GM21360 (cell line): ENCODE results near the gene SLC10A7.

Source experiments
- ATAC-seq: cut with Tn5 transposase; IDR thresholded peaks from one replicate; pipeline ENCODE4 v1.9.1; 2021; ENCODE audit warnings: mild to moderate bottlenecking, moderate library complexity; ENCODE audit not compliant: unreplicated experiment

The SLC10A7 gene

GRCh38 chr4:146521541-146522097, at the start of gene SLC10A7:
Gene SLC10A7, minus strand, starts transcription at chr4:146521940. Its CDS starts 223 bp downstream, at chr4:146521717.
- ATAC-seq: peak; percentile 83

- no peak for ATAC-seq
These were observed 45.7 kb upstream of the SLC10A7 start for GRCh38 chr4:146567396-146567795.

GRCh38 chr4:146564492-146564891, 42.8 kb upstream of the SLC10A7 start:
- no peak for ATAC-seq

GRCh38 chr4:146550161-146550560, 28.4 kb upstream of the SLC10A7 start:
- ATAC-seq: no peak

GRCh38 chr4:146548443-146548842, 26.7 kb upstream of the SLC10A7 start:
- ATAC-seq: no peak

- ATAC-seq: no peak
These were observed 23.4 kb upstream of the SLC10A7 start for GRCh38 chr4:146545102-146545501.

- no peak for ATAC-seq
These were observed 12.4 kb upstream of the SLC10A7 start for GRCh38 chr4:146534178-146534577.

- ATAC-seq: no peak
These were observed 4.0 kb upstream of the SLC10A7 start for GRCh38 chr4:146525754-146526153.

- no peak for ATAC-seq
These were observed 2.9 kb upstream of the SLC10A7 start for GRCh38 chr4:146524663-146525062.

GRCh38 chr4:146522869-146523205, 1.1 kb upstream of the SLC10A7 start:
- peak; percentile 13 for ATAC-seq

- ATAC-seq: peak; percentile 65
These were observed 543 bp upstream of the SLC10A7 start for GRCh38 chr4:146522098-146522868.

- ATAC-seq: peak; percentile 37
These were observed 722 bp downstream of the SLC10A7 start for GRCh38 chr4:146520896-146521540.

- no peak for ATAC-seq
These were observed 6.9 kb downstream of the SLC10A7 start for GRCh38 chr4:146514651-146515357.

GRCh38 chr4:146513548-146513947, 8.2 kb downstream of the SLC10A7 start:
- no peak for ATAC-seq

- ATAC-seq: no peak
These were observed 10.4 kb downstream of the SLC10A7 start for GRCh38 chr4:146511381-146511780.

GRCh38 chr4:146510942-146511341, 10.8 kb downstream of the SLC10A7 start:
- no peak for ATAC-seq

GRCh38 chr4:146508229-146508939, 13.4 kb downstream of the SLC10A7 start:
- no peak for ATAC-seq

GRCh38 chr4:146507632-146508031, 14.1 kb downstream of the SLC10A7 start:
- ATAC-seq: no peak

- no peak for ATAC-seq
These were observed 15.5 kb downstream of the SLC10A7 start for GRCh38 chr4:146506272-146506671.

- ATAC-seq: no peak
These were observed 21.5 kb downstream of the SLC10A7 start for GRCh38 chr4:146500216-146500615.

GRCh38 chr4:146498291-146498690, 23.4 kb downstream of the SLC10A7 start:
- ATAC-seq: no peak
